Adipose tissue (tissue), 3 donors: Measurements from ENCODE around the gene ATOH8. TPM values are rescaled to one million over a fixed set of nuclear protein-coding genes. Genes with fewer than 3 reads are reported as not detected.
"Not testable (repeated sequence)": the region's sequence is repeated elsewhere in the genome, so short reads cannot be mapped to it uniquely, and the experiment has no call there.

Experiments
- H3K27ac ChIP-seq: one replicate; pipeline ENCODE4 v1.5.1; 2013; ENCODE audit warnings: low read depth, low read length
- WGBS, 3 donors: extraction: QIAGEN DNeasy Blood & Tissue Kit; methylation state at CpG; one replicate each; pipeline ENCODE4 v1.1.7; 2013; 5-methylcytosine and 5-hydroxymethylcytosine counted together
- polyA plus RNA-seq, 3 donors: library from polyadenylated mRNA; stranded (reverse); fragments of 200-250 nt; gene quantifications; one replicate each; pipeline ENCODE4 v1.2.3, GENCODE V29; 2013
- donor health status: healthy with polysubstance abuse.
- donor health status: Bipolar disorder and iron deficiency.
- donor health status: healthy.

ATOH8 gene
- polyA plus RNA-seq, 3 donors, result 10.2 to 57.5 (median 29.5) TPM

DNA sequence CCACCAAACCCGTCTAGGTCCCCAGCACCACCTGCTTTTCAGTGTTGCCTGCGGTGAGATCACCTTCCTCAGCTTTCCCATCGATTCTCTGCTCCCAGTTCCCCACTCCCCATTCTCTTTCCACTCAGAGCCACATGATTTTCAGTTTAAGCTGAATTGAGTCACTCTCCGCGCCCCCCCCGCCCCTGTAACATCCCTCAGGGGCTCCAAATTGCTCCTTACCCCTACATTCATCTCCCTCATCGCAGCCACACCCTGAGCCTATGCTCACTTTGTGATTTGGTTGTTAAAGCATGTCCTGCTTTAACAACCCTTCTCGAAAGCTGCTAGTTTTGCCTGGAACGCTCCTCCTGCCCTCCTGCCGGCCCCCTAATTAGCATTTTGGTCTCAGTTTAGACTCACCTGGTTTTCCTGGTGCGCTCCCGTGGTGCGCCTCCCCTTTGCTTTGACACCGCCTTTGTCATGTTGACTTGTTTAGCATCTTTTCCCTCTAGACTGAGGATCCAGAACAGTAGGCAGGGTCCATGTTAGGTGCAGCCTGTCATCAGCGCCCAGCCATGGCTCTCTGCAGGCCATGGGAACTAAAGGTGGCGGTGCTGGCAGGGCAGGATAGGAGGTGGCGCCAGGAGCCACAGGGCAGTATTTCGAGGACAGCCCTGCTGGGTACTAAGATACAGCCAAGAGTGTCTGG lies 74.2 kb downstream of the ATOH8 start:
- H3K27ac ChIP-seq, result no peak overlapping the region
- WGBS, 3 donors, result 73 to 78% (median 78%) methylated on average over 18 of the region's 18 CpGs

DNA sequence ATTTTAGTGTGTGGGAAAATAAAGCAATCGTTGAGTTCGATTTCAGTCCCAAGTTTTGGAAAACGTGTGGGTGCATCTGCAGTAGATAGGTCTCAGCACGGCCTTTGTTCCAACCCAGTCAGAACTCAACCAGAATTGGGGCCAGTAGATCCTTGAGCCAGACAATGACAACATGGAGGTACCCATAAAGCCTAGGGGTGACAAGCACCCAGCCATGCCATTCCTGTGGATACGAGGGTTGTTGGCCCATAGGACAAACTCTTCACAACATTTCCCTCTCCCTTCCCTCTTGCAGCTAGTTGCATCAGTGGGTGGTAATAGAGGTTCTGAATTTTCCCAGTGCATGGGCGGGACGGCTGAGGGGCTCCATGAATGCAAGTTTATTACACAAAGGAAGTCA lies 74.9 kb downstream of the ATOH8 start:
- 74 to 93% (median 83%) methylated on average over 7 of the region's 7 CpGs for WGBS, 3 donors
- no peak overlapping the region for H3K27ac ChIP-seq

DNA sequence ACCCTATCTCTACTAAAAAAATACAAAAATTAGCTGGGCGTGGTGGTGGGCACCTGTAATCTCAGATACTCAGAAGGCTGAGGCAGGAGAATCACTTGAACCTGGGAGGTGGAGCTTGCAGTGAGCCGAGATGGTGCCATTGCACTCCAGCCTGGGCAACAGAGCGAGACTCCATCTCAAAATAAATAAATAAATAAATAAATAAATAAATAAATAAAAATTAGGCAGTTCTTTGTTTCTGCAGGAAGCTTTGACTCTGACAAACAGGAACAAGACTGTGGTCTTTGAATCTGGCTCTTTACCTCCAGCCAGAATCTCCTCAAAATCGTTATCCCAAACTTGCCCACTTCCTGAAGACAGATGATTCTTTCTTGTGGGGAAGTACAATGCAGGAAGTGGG lies 75.6 kb downstream of the ATOH8 start:
- WGBS, 3 donors, result 80 to 92% (median 85%) methylated on average over 4 of the region's 4 CpGs
- H3K27ac ChIP-seq, result not testable (repeated sequence)

DNA sequence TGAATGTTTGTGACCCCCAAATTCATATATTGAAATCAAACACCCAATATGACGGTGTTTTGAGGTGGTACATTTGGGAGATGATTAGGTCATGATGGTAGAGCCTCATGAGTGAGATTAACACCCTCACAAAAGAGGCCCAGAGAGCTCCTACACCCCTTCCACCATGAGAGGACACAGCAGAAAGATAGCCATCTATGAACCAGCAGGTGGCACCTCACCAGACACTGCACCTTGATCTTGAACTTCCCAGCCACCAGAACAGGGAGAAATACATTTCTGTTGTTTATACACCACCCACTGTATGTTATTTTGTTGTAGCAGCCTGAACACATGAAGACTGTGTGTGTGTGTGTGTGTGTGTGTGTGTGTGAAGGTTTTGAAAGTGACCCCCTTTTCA lies 76.9 kb downstream of the ATOH8 start:
- WGBS, 3 donors, result 54 to 98% (median 84%) methylated on average over 1 of the region's 1 CpG
- H3K27ac ChIP-seq, result no peak overlapping the region

DNA sequence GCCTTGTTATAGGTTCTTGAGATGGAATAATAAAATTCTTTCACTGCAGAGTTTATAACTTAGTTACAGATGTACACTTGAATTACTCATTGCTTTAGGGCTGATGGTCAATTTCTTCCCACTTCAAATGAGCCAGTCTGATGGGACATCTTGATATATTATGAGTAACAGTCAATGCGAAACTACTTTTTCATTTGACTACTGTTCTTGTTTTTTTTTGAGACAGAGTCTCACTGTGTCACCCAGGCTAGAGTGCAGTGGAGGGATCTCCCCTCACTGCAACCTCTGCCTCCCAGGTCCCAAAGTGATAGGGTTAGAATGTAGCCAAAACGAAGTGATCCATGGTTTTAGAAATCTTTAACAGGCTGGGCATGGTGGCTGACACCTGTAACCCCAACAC lies 77.9 kb downstream of the ATOH8 start:
- WGBS, 3 donors, result 92 to 93% (median 93%) methylated on average over 2 of the region's 2 CpGs
- H3K27ac ChIP-seq, result no peak overlapping the region

DNA sequence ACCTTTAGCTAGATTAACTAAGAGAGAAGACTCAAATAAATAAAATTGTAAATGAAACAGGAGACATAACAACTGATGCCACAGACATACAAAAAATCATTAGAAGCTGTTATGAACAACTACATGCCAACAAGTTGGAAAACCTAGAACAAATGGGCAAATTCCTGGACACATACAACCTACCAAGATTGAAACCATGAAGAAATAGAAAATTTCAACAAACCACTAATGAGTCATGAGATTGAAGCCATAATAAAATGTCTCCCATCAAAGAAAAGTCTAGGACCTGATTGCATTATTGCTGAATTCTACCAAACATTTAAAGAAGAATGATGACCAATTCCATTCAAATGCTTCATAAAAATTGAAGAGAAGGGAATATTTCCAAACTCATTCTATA lies 80.7 kb downstream of the ATOH8 start:
- H3K27ac ChIP-seq, result no peak overlapping the region

Other genes with a start within 250 kb of the ATOH8 start
- 100 to 1,000 TPM; 139 to 362 (median 309) TPM for gene MAT2A, start 214.8 kb upstream of the ATOH8 start, polyA plus RNA-seq
- gene GGCX, start 192.5 kb upstream of the ATOH8 start, polyA plus RNA-seq, result 10 to 100 TPM in 2 of 3 donors, 1 to 10 TPM in 1; 9.0 to 31.3 (median 25.5) TPM
- 100 to 1,000 TPM in 2 of 3 donors, 10 to 100 TPM in 1; 67.7 to 151 (median 138) TPM for gene VAMP8, start 176.4 kb upstream of the ATOH8 start, polyA plus RNA-seq
- 100 to 1,000 TPM in 2 of 3 donors, 10 to 100 TPM in 1; 38.7 to 292 (median 145) TPM for gene VAMP5, start 169.6 kb upstream of the ATOH8 start, polyA plus RNA-seq
- 100 to 1,000 TPM; 177 to 184 (median 177) TPM for gene RNF181, start 158.2 kb upstream of the ATOH8 start, polyA plus RNA-seq
- gene TMEM150A, start 151.3 kb upstream of the ATOH8 start, polyA plus RNA-seq, result 10 to 100 TPM; 23.5 to 30.3 (median 28.4) TPM
- gene C2orf68, start 141.9 kb upstream of the ATOH8 start, polyA plus RNA-seq, result 10 to 100 TPM; 10.6 to 15.5 (median 14.7) TPM
- 10 to 100 TPM; 20.2 to 44.9 (median 31.7) TPM for gene USP39, start 137.8 kb upstream of the ATOH8 start, polyA plus RNA-seq
- gene SFTPB, start 85.8 kb upstream of the ATOH8 start, polyA plus RNA-seq, result 1 to 10 TPM in 2 of 3 donors, not detected in 1; 1.7 to 2.4 TPM
- 1 to 10 TPM; 1.2 to 4.7 (median 2.3) TPM for gene GNLY, start 59.6 kb upstream of the ATOH8 start, polyA plus RNA-seq
- 10 to 100 TPM in 2 of 3 donors, 1 to 10 TPM in 1; 3.3 to 26.5 (median 24.7) TPM for gene ST3GAL5, start 135.0 kb downstream of the ATOH8 start, polyA plus RNA-seq